Mesenchymal stem cell (in vitro differentiated cells and primary cell): Measurements from ENCODE around the gene PBX3.

ENCODE experiments used
- DNase-seq: peaks from one replicate; pipeline ENCODE4 v3.0.0-alpha.2; 2013
- H2AFZ ChIP-seq: one replicate; pipeline ENCODE4 v1.6.1; 2013; ENCODE audit warnings: low read depth, mild to moderate bottlenecking, control low read depth, inconsistent platforms, low read length, moderate library complexity
- H2AK5ac ChIP-seq: 2 replicates; pipeline ENCODE4 v1.6.1; 2013; ENCODE audit warnings: low read length, moderate library complexity, mild to moderate bottlenecking, inconsistent platforms; ENCODE audit not compliant: severe bottlenecking
- H2BK120ac ChIP-seq: one replicate; pipeline ENCODE4 v1.6.1; 2013; ENCODE audit warnings: low read depth, mild to moderate bottlenecking, inconsistent platforms, low read length, moderate library complexity
- H2BK12ac ChIP-seq, 2 experiments: one replicate each; pipeline ENCODE4 v1.6.1; 2013; ENCODE audit warnings: inconsistent platforms in 2 of 2, low read length in 2 of 2, mild to moderate bottlenecking in 2 of 2, moderate library complexity in 2 of 2, control low read depth in 1 of 2
- H2BK15ac ChIP-seq: one replicate; pipeline ENCODE4 v1.6.1; 2013; ENCODE audit warnings: mild to moderate bottlenecking, low read depth, inconsistent platforms; ENCODE audit not compliant: poor library complexity, severe bottlenecking
- H2BK5ac ChIP-seq: 2 replicates; pipeline ENCODE4 v1.6.1; 2013; ENCODE audit warnings: low read depth, mild to moderate bottlenecking, low read length, control low read depth, inconsistent platforms; ENCODE audit not compliant: poor library complexity, severe bottlenecking
- H3K14ac ChIP-seq, 2 experiments: one replicate each; pipeline ENCODE4 v1.6.1; 2013; ENCODE audit warnings: inconsistent platforms in 2 of 2, low read length in 2 of 2, control low read depth in 1 of 2, mild to moderate bottlenecking in 1 of 2, moderate library complexity in 1 of 2
- H3K18ac ChIP-seq, 2 experiments: one replicate each; pipeline ENCODE4 v1.6.1; 2013; ENCODE audit warnings: inconsistent platforms in 2 of 2, low read length in 2 of 2, control low read depth in 1 of 2, low read depth in 1 of 2, mild to moderate bottlenecking in 1 of 2
- H3K23ac ChIP-seq, 2 experiments: one replicate each; pipeline ENCODE4 v1.6.1; 2013; ENCODE audit warnings: inconsistent platforms in 2 of 2, low read length in 2 of 2, mild to moderate bottlenecking in 2 of 2, moderate library complexity in 2 of 2, control low read depth in 1 of 2
- H3K27ac ChIP-seq: 2 replicates; pipeline ENCODE4 v1.5.1; 2013; ENCODE audit warnings: mild to moderate bottlenecking, moderate library complexity, low read length, control low read depth, inconsistent platforms; ENCODE audit not compliant: poor library complexity, severe bottlenecking
- H3K27me3 ChIP-seq, 2 experiments: 2 replicates each; pipeline versions ENCODE4 v1.6.1 to v1.7.0; 2013; ENCODE audit warnings: low read length in 2 of 2, mild to moderate bottlenecking in 2 of 2, moderate library complexity in 2 of 2, control low read depth in 1 of 2, inconsistent platforms in 1 of 2; ENCODE audit not compliant: control insufficient read depth in 1 of 2, insufficient read depth in 1 of 2
- H3K36me3 ChIP-seq, 2 experiments: 2 replicates each; pipeline versions ENCODE4 v1.6.1 to v1.7.0; 2013; ENCODE audit warnings: low read length in 2 of 2, control low read depth in 1 of 2, inconsistent platforms in 1 of 2, low read depth in 1 of 2, mild to moderate bottlenecking in 1 of 2; ENCODE audit not compliant: insufficient read depth in 2 of 2, control insufficient read depth in 1 of 2
- H3K4ac ChIP-seq, 2 experiments: one replicate each; pipeline ENCODE4 v1.6.1; 2013; ENCODE audit warnings: inconsistent platforms in 2 of 2, low read length in 2 of 2, mild to moderate bottlenecking in 2 of 2, moderate library complexity in 2 of 2, control low read depth in 1 of 2, low read depth in 1 of 2
- H3K4me1 ChIP-seq: 2 replicates; pipeline ENCODE4 v1.6.1; 2013; ENCODE audit warnings: low read depth, low read length, control low read depth; ENCODE audit not compliant: control insufficient read depth, insufficient read depth
- H3K4me2 ChIP-seq: 2 replicates; pipeline ENCODE4 v1.6.1; 2013; ENCODE audit warnings: low read length, mild to moderate bottlenecking, inconsistent platforms; ENCODE audit not compliant: poor library complexity, severe bottlenecking
- H3K4me3 ChIP-seq, 2 experiments: 2 replicates each; pipeline versions ENCODE4 v1.5.1 to v1.7.0; 2013; ENCODE audit warnings: low read length in 2 of 2, mild to moderate bottlenecking in 2 of 2, control low read depth in 1 of 2, low read depth in 1 of 2; ENCODE audit not compliant: insufficient read depth in 1 of 2
- H3K79me1 ChIP-seq: replicated peaks from 2 replicates; pipeline ENCODE4 v1.6.1; 2013; ENCODE audit warnings: mild to moderate bottlenecking, control low read depth, low read length, inconsistent platforms; ENCODE audit not compliant: poor library complexity, severe bottlenecking
- H3K9ac ChIP-seq: 2 replicates; pipeline ENCODE4 v1.7.0; 2013; ENCODE audit warnings: mild to moderate bottlenecking, low read length, moderate library complexity
- H3K9me3 ChIP-seq: 2 replicates; pipeline ENCODE4 v1.7.0; 2013; ENCODE audit warnings: mild to moderate bottlenecking, low read length; ENCODE audit not compliant: control insufficient read depth
- H4K8ac ChIP-seq: one replicate; pipeline ENCODE4 v1.6.1; 2013; ENCODE audit warnings: inconsistent platforms, mild to moderate bottlenecking, low read length, moderate library complexity
- H4K91ac ChIP-seq: one replicate; pipeline ENCODE4 v1.6.1; 2013; ENCODE audit warnings: mild to moderate bottlenecking, low read length, inconsistent platforms
- WGBS: methylation state at CpG from one replicate; pipeline ENCODE4 v1.1.7; 2013; ENCODE audit warnings: mixed read lengths; 5-methylcytosine and 5-hydroxymethylcytosine counted together

PBX3 gene

DNA sequence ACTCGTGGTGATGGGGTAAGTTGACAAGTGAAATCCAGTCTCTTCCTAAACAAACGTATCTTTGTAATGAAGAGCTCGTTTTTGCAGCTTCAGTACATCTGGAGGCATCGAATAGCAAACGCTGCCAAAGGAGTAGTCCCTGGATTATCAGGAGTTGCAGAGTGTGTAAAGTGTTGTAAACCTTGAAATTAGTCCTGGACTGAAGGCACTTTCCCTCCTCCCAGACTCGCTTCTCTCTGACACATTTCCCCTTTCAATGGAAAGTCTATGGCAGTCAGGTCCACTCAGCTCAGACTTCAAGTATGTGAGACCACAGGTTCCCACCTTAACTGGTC lies 1.5 kb upstream of the PBX3 start:
- Histone ChIP-seq H3K14ac (no peak overlapping the region), H3K23ac (no peak overlapping the region), H2AFZ (no peak overlapping the region), H2BK5ac (no peak overlapping the region), H3K18ac (no peak overlapping the region), H3K79me1 (peaks cover 6% of the 10 kb centered on the region), H2AK5ac (peak overlapping the region; percentile 24), H3K9ac (peak overlapping the region; percentile 75), H3K4ac (no peak overlapping the region), H3K36me3 (no peaks in the 10 kb centered on the region), H4K91ac (no peak overlapping the region), H3K4me2 (peak overlapping the region; percentile 73), H3K27me3 (no peaks in the 10 kb centered on the region), H3K4me3 (peak overlapping the region in 1 of 2 experiments; percentile 84), H3K9me3 (no peaks in the 10 kb centered on the region), H2BK15ac (no peak overlapping the region), H3K4me1 (peaks cover 1% of the 10 kb centered on the region), H2BK120ac (no peak overlapping the region), H3K27ac (no peak overlapping the region), H2BK12ac (no peak overlapping the region), H4K8ac (no peak overlapping the region)
- DNase-seq = no peak
- 42% methylated on average over 6 of the region's 6 CpGs for WGBS

DNA sequence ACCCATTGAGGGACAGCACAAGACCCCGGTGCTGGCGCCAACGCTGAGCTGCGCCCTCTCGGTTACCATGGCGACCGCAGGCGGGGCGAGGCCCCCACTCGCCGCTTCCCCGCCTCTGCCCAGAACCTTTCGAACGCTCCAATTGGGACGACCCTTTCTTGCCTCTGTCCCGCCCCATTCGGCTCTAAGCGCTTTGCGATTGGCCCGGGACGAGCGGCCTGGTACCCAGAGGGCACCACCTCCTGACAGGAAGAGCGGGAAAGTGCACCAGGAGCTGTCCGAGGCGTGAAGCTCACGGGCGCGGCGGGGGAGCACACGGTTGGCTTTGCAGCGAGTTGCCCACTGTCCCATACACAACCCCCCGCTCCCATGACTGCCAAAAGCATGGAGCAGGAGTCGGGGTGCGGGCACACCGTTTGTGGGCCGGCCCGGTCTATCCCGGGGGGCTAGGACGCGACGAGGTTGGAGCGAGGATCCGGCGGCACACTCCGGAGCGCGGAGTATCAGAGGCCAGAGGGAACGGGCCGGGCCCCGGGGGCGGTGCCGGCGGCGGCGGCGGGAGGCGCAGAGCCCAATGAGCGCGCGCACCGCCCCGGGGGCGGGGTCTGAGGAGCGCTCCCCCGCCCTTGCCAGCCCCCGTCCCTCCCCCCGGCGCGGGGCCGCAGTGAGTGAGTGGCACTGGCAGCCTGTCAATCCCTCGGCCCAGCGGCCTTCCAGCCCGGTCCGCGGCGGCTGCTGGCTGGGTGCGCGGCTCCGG lies 978 bp upstream of the PBX3 start:
- peak; percentile 95 for DNase-seq

DNA sequence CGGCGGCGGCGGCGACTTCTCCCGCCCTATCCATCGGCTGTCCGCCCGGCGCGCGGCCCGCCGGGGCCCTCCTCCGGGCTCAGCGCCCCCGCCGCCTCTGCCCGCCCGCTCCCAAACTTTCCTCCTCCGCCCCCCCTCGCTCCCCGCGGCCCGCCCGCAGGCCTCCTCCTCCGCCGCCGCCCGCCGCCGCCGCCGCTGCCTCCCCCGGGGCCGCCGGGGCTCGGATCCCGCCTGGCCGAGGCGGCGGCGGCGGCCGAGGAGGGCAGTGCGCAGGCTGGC lies 460 bp upstream of the PBX3 start:
- Histone ChIP-seq H4K8ac (no peak overlapping the region), H3K18ac (peak overlapping the region in 1 of 2 experiments; percentile 68), H3K4me2 (peak overlapping the region; percentile 59), H3K27me3 (no peaks in the 10 kb centered on the region), H2BK12ac (no peak overlapping the region), H3K23ac (peak overlapping the region in 1 of 2 experiments; percentile 92), H2BK120ac (peak overlapping the region; percentile 88), H3K9me3 (no peaks in the 10 kb centered on the region), H3K4me3 (peak overlapping the region in 1 of 2 experiments; percentile 87), H2BK15ac (peak overlapping the region; percentile 40), H3K79me1 (peaks cover 8% of the 10 kb centered on the region), H4K91ac (peak overlapping the region; percentile 34), H2AK5ac (no peak overlapping the region), H3K4ac (peak overlapping the region in 1 of 2 experiments; percentile 58), H2AFZ (no peak overlapping the region), H3K9ac (no peak overlapping the region), H3K4me1 (peaks cover 1% of the 10 kb centered on the region), H3K14ac (no peak overlapping the region), H2BK5ac (no peak overlapping the region), H3K36me3 (peaks cover 0 to 9% of the 10 kb centered on the region in 2 experiments), H3K27ac (no peak overlapping the region)
- DNase-seq = no peak
- WGBS = no CpG with 5 or more reads among the region's 46 CpGs

More for the DNA sequence above, 978 bp upstream of the PBX3 start:
- Histone ChIP-seq H4K91ac (no peak overlapping the region), H2AK5ac (no peak overlapping the region), H3K23ac (peak overlapping the region in 1 of 2 experiments; percentile 92), H4K8ac (no peak overlapping the region), H3K9me3 (no peaks in the 10 kb centered on the region), H3K4ac (peak overlapping the region in 1 of 2 experiments; percentile 58), H3K4me3 (peak overlapping the region; percentile 84 to 87), H3K27ac (peak overlapping the region; percentile 22), H3K36me3 (peaks cover 0 to 4% of the 10 kb centered on the region in 2 experiments), H3K14ac (peak overlapping the region in 1 of 2 experiments; percentile 93), H2AFZ (peak overlapping the region; percentile 98), H2BK12ac (peak overlapping the region in 1 of 2 experiments; percentile 66), H2BK15ac (peak overlapping the region; percentile 40), H2BK5ac (no peak overlapping the region), H3K9ac (peak overlapping the region; percentile 75), H3K79me1 (peaks cover 8% of the 10 kb centered on the region), H3K18ac (peak overlapping the region in 1 of 2 experiments; percentile 94), H3K27me3 (no peaks in the 10 kb centered on the region), H3K4me1 (peaks cover 1% of the 10 kb centered on the region), H3K4me2 (peak overlapping the region; percentile 73), H2BK120ac (no peak overlapping the region)
- under 1% methylated on average over 62 of the region's 79 CpGs for WGBS

DNA sequence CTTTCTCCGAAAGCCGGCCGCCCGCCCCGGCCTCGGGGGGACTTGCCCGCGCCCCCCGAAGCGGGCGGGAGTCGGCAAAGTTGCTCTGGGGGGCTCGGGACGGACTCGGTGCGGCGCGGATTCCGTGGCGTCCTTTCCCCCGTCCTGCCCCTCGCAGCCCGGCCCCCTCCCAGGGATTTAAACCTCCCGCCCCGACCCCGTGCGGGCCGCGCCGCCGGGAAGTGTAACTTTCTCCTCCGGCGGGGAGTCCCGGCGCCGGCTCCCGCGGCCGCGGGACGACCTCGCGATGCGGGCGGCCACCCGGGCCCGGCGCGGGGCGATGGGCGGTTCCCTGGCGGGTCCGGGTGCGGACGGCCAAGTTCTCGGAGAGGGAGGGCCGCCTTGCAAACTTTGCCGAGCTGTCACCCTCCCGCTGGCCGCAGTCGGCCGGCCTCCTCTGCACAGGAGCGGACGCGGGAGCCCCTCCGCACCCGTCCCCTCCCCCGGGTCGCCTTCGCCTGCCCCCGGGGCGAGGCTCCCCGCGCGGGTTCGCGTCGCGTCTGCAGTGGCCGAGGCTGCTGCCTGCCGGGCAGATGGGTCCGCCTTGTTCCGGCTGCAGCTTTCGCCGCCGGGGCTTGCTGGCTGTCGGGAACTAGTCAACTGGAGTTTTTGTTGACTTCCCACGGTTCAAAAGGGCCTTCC lies 732 bp downstream of the PBX3 start:
- peak overlapping the region; percentile 87 to 92 for H3K4me3 ChIP-seq

More for the DNA sequence above, 732 bp downstream of the PBX3 start:
- Histone ChIP-seq H3K27me3 (no peaks in the 10 kb centered on the region), H4K91ac (peak overlapping the region; percentile 83), H3K27ac (no peak overlapping the region), H3K9me3 (no peaks in the 10 kb centered on the region), H2BK5ac (no peak overlapping the region), H2AFZ (peak overlapping the region; percentile 66), H3K23ac (peak overlapping the region; percentile 87 to 99), H4K8ac (peak overlapping the region; percentile 93), H3K9ac (peak overlapping the region; percentile 90), H2BK15ac (peak overlapping the region; percentile 50), H3K36me3 (peaks cover 0 to 10% of the 10 kb centered on the region in 2 experiments), H3K4ac (peak overlapping the region; percentile 27 to 31), H3K14ac (peak overlapping the region in 1 of 2 experiments; percentile 99), H2BK12ac (peak overlapping the region in 1 of 2 experiments; percentile 76), H3K79me1 (peaks cover 8% of the 10 kb centered on the region), H3K4me2 (peak overlapping the region; percentile 97), H2AK5ac (no peak overlapping the region), H3K4me1 (peaks cover 1% of the 10 kb centered on the region), H2BK120ac (peak overlapping the region; percentile 88), H3K18ac (peak overlapping the region; percentile 93 to 94)
- peak; percentile 24 for DNase-seq
- WGBS = 2% methylated on average over 74 of the region's 88 CpGs
